ENCODE measurements around the gene CHERP.

CHERP gene

DNA sequence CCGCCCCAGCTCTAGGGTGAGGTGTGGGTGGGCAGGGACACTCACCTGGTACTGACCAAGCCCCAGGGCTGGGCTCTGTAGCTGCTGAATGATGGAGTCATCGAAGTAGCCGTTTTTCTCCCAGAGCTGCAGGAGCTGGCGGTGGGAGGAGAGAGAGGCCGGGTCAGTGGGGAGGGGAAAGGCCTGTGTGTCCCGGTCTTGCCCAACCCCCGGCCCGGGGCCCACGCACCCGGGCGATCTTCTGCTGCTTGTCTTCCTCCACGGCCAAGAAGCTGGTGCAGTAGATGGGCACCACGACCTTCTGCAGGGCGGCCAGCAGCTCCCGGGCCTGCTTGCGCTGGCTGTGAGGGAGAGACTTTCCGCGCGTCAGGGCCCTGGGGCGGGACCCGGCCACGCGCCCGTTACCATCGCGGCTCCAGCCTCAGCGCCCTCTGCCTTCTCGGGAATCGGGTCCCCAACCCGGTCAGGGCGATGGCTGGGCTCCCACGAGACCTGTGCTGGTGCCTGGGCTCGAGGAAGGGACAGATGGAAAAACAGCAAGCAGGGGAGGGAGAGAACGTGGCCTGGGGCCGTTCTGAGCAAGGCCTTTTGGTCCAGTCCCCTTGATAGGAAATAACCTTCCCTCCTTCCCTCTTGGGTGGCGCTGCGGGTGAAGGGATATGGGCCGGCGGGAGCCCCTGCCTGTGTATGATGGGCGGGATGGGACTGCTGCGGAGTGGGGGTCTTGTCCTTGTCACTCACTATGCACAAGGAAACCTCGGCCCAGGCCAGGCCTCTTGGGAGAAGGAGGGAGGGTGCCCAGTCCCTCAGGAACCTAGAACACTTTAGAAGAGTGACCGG is 11.5 kb downstream of the CHERP start:
- Histone ChIP-seq H3K4me1 (peaks cover 3% of the 10 kb centered on the region), H3K9ac (no peak overlapping the region), H3K27ac (no peak overlapping the region), H3K4me3 (ENCODE audit: low read depth, low read length) (no peak overlapping the region), H3K27me3 (ENCODE audit: control insufficient read depth, insufficient read depth, low read length) (no peaks in the 10 kb centered on the region), H2AFZ (no peak overlapping the region), H3K4me2 (ENCODE audit: low read length) (no peak overlapping the region), H3K79me2 (peaks cover 3% of the 10 kb centered on the region), H3K9me3 (ENCODE audit: control insufficient read depth, low read length) (no peaks in the 10 kb centered on the region), H3K36me3 (ENCODE audit: control insufficient read depth, insufficient read depth, low read length) (no peaks in the 10 kb centered on the region)
- TF ChIP-seq, protein P1, sequence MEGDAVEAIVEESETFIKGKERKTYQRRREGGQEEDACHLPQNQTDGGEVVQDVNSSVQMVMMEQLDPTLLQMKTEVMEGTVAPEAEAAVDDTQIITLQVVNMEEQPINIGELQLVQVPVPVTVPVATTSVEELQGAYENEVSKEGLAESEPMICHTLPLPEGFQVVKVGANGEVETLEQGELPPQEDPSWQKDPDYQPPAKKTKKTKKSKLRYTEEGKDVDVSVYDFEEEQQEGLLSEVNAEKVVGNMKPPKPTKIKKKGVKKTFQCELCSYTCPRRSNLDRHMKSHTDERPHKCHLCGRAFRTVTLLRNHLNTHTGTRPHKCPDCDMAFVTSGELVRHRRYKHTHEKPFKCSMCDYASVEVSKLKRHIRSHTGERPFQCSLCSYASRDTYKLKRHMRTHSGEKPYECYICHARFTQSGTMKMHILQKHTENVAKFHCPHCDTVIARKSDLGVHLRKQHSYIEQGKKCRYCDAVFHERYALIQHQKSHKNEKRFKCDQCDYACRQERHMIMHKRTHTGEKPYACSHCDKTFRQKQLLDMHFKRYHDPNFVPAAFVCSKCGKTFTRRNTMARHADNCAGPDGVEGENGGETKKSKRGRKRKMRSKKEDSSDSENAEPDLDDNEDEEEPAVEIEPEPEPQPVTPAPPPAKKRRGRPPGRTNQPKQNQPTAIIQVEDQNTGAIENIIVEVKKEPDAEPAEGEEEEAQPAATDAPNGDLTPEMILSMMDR (IDR thresholded peaks at IDR 0.05) = no peak

DNA sequence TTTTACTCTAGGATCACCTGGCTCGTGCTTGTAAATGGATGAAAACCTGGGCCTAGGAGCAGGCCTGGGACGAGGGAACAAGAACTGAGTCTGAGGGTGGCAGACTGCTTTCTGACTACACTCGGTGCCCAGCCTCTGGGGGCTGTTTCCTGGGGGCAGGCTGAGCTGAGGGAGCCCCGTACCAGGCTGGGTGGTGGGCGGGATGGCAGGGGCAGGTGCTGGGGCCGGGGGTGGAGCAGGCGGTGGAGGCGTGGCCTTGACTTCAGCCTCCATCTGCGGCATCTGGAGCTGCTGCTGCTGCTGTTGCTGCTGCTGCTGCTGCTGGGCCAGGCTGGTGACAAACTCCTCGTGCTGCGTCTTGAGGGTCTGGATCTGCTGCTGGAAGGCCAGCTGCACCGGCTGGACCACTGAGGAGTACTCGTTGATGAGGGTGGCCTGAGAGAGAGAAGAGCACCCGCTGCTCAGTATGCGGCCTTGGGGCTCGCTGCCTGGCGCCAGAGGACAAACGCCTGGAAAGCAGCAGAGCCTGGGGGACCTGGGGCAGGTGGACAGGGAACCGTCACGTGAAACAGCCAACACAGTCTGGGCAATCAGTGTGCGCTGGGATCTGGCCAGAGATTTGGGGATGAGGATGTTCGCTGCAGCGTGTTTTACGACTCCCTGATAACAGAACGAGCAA is 12.6 kb downstream of the CHERP start:
- Histone ChIP-seq H3K27ac (no peak overlapping the region), H3K9me3 (ENCODE audit: control insufficient read depth, low read length) (no peaks in the 10 kb centered on the region), H3K4me2 (ENCODE audit: low read length) (no peak overlapping the region), H3K4me1 (peaks cover 3% of the 10 kb centered on the region), H3K36me3 (ENCODE audit: control insufficient read depth, insufficient read depth, low read length) (no peaks in the 10 kb centered on the region), H3K79me2 (no peaks in the 10 kb centered on the region), H2AFZ (no peak overlapping the region), H3K4me3 (ENCODE audit: low read depth, low read length) (no peak overlapping the region), H3K9ac (no peak overlapping the region), H3K27me3 (ENCODE audit: control insufficient read depth, insufficient read depth, low read length) (no peaks in the 10 kb centered on the region)
- TF ChIP-seq, protein P1 (IDR thresholded peaks at IDR 0.05) = no peak

DNA sequence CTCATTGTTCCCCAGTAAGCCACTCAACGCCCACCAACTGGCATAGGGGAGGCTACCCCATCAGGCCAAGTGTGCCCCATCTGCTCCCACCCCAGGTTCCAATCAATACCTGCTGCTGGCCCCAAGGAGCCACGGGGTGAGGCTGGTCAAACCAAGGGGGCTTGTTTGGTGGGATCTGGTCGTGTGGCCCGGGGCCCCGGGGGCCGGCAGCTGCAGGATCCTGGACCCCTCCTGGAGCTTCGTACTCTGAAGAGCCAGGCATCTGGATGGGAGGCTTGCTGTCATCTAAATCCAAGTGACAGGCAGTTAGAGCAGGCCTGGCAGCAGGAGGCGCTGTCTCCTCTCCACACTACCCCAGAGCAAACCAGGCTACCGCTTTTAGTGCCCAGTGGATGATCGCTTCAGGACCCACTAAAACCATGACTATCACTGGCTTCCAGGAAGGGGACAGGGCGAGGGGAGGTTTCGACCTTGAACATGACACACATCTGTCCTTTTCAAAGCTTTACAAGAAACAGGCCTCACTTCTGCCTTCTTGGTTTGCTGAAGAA is 14.2 kb downstream of the CHERP start:
- peaks cover 2% of the 10 kb centered on the region for H3K79me2 ChIP-seq
- no peak overlapping the region for H3K9ac ChIP-seq
- H2AFZ ChIP-seq = no peak overlapping the region
- H3K36me3 ChIP-seq (ENCODE audit: control insufficient read depth, insufficient read depth, low read length) = no peaks in the 10 kb centered on the region
- no peaks in the 10 kb centered on the region for H3K27me3 ChIP-seq (ENCODE audit: control insufficient read depth, insufficient read depth, low read length)
- TF ChIP-seq, protein P1 (IDR thresholded peaks at IDR 0.05) = no peak
- H3K4me1 ChIP-seq = peaks cover 3% of the 10 kb centered on the region
- no peaks in the 10 kb centered on the region for H3K9me3 ChIP-seq (ENCODE audit: control insufficient read depth, low read length)
- H3K27ac ChIP-seq = no peak overlapping the region
- no peak overlapping the region for H3K4me3 ChIP-seq (ENCODE audit: low read depth, low read length)
- no peak overlapping the region for H3K4me2 ChIP-seq (ENCODE audit: low read length)

DNA sequence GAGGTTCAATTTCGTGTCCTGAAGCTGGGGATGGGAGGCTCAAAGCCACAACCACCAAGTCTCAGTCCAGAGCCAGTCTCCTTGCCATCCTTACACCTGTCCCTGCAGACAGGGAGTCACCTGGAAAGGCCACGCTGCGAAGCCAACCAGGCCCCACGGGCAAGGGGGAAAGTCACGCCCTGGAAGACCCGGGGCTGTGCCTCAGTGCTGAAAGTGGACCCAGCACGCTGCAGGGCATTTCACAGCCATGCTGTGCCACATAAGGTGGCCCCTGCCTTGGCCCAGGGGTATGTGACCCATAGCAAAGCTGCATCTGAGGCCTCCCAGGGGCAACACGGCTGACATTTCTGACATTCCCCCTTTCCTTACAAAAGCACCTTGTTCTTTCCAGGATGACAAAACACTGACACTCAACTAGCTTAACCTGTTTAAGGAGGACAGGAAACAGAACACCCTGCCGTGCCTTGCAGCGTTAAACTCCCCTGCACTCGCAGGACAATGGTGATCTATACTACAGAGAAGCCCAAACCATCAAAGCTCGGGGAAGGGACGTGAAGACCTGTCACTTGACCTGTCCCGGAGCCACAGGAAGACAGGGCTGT is 14.8 kb downstream of the CHERP start:
- H3K36me3 ChIP-seq (ENCODE audit: control insufficient read depth, insufficient read depth, low read length) = no peaks in the 10 kb centered on the region
- no peak overlapping the region for H3K27ac ChIP-seq
- H3K4me2 ChIP-seq (ENCODE audit: low read length) = no peak overlapping the region

More for the DNA sequence above, 14.8 kb downstream of the CHERP start:
- TF ChIP-seq, protein P1 (IDR thresholded peaks at IDR 0.05) = no peak
- Histone ChIP-seq H3K9ac (no peak overlapping the region), H3K4me3 (ENCODE audit: low read depth, low read length) (no peak overlapping the region), H3K4me1 (peaks cover 3% of the 10 kb centered on the region), H3K27me3 (ENCODE audit: control insufficient read depth, insufficient read depth, low read length) (no peaks in the 10 kb centered on the region), H3K79me2 (peaks cover 2% of the 10 kb centered on the region), H2AFZ (no peak overlapping the region), H3K9me3 (ENCODE audit: control insufficient read depth, low read length) (no peaks in the 10 kb centered on the region)
